A673 (cell line): ENCODE results near the gene SELE.

Experiments used
- EZH2 ChIP-seq: fragments of 200-600 bp; sonication (generic); IDR thresholded peaks from 2 replicates; pipeline ENCODE4 v1.6.1; 2017; ENCODE audit warnings: borderline replicate concordance, low read depth, mild to moderate bottlenecking, mixed read lengths, antibody characterized with exemption, low read length; ENCODE audit not compliant: poor library complexity, severe bottlenecking
- TF ChIP-seq, protein P1 (sequence below): fragments of 300-800, 200-600 bp; sonication (generic); conservative IDR thresholded peaks from 2 replicates; pipeline ENCODE4 v1.5.1; 2017; ENCODE audit warnings: low read depth, mild to moderate bottlenecking, antibody characterized with exemption, low read length, moderate library complexity, mixed read lengths

- no peak for TF ChIP-seq EZH2
- TF ChIP-seq, protein P1, sequence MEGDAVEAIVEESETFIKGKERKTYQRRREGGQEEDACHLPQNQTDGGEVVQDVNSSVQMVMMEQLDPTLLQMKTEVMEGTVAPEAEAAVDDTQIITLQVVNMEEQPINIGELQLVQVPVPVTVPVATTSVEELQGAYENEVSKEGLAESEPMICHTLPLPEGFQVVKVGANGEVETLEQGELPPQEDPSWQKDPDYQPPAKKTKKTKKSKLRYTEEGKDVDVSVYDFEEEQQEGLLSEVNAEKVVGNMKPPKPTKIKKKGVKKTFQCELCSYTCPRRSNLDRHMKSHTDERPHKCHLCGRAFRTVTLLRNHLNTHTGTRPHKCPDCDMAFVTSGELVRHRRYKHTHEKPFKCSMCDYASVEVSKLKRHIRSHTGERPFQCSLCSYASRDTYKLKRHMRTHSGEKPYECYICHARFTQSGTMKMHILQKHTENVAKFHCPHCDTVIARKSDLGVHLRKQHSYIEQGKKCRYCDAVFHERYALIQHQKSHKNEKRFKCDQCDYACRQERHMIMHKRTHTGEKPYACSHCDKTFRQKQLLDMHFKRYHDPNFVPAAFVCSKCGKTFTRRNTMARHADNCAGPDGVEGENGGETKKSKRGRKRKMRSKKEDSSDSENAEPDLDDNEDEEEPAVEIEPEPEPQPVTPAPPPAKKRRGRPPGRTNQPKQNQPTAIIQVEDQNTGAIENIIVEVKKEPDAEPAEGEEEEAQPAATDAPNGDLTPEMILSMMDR: no peak
These were observed 31.0 kb upstream of the SELE start for GRCh38 chr1:169764919-169765318.
